HG02938 (cell line): Measurements from ENCODE around the gene ATP6V1B1.

Experiments used
- ATAC-seq: cut with Tn5 transposase; IDR thresholded peaks from one replicate; pipeline ENCODE4 v1.9.1; 2021; ENCODE audit warnings: mild to moderate bottlenecking, moderate library complexity; ENCODE audit not compliant: unreplicated experiment

The ATP6V1B1 gene

GRCh38 chr2:70926042-70926441, 9.7 kb upstream of the ATP6V1B1 start:
- ATAC-seq = no peak

GRCh38 chr2:70927138-70927537, 8.6 kb upstream of the ATP6V1B1 start:
- ATAC-seq = no peak

GRCh38 chr2:70927641-70928040, 8.1 kb upstream of the ATP6V1B1 start:
- ATAC-seq = no peak

- no peak for ATAC-seq
These were observed 7.3 kb upstream of the ATP6V1B1 start for GRCh38 chr2:70928366-70928765.

GRCh38 chr2:70930371-70931329, 5.0 kb upstream of the ATP6V1B1 start:
- no peak for ATAC-seq

GRCh38 chr2:70931376-70932000, 4.2 kb upstream of the ATP6V1B1 start:
- ATAC-seq = no peak

- ATAC-seq = no peak
These were observed 3.0 kb upstream of the ATP6V1B1 start for GRCh38 chr2:70932631-70933230.

- ATAC-seq = no peak
These were observed 719 bp upstream of the ATP6V1B1 start for GRCh38 chr2:70934981-70935380.

- ATAC-seq = no peak
These were observed 672 bp downstream of the ATP6V1B1 start for GRCh38 chr2:70936165-70936978.

GRCh38 chr2:70936979-70937811, 1.5 kb downstream of the ATP6V1B1 start:
- ATAC-seq = no peak

GRCh38 chr2:70937866-70938585, 2.3 kb downstream of the ATP6V1B1 start:
- no peak for ATAC-seq

- ATAC-seq = no peak
These were observed 2.9 kb downstream of the ATP6V1B1 start for GRCh38 chr2:70938586-70938950.

- ATAC-seq = no peak
These were observed 3.5 kb downstream of the ATP6V1B1 start for GRCh38 chr2:70939001-70939838.

- no peak for ATAC-seq
These were observed 4.3 kb downstream of the ATP6V1B1 start for GRCh38 chr2:70939839-70940580.

- no peak for ATAC-seq
These were observed 5.5 kb downstream of the ATP6V1B1 start for GRCh38 chr2:70941186-70941585.

- no peak for ATAC-seq
These were observed 6.0 kb downstream of the ATP6V1B1 start for GRCh38 chr2:70941701-70942100.

GRCh38 chr2:70942396-70943204, 6.9 kb downstream of the ATP6V1B1 start:
- no peak for ATAC-seq
